Islet of Langerhans (tissue), 1 donor: ENCODE results near the gene ATG14.
"Not testable (repeated sequence)": the region's sequence is repeated elsewhere in the genome, so short reads cannot be mapped to it uniquely, and the experiment has no call there.

Experiments used
- FAIRE-seq: peaks from one replicate; lab custom pipeline; 2011; peaks lifted over from hg19 to GRCh38; lab: Jason Lieb, UNC

The ATG14 gene

GRCh38 chr14:55433880-55434804 is 22.5 kb upstream of the ATG14 start:
- no peak for FAIRE-seq

- no peak for FAIRE-seq
These were observed 21.0 kb upstream of the ATG14 start for GRCh38 chr14:55432628-55433027.

- peak; percentile 88 for FAIRE-seq
These were observed 18.5 kb upstream of the ATG14 start for GRCh38 chr14:55430024-55430690.

- no peak for FAIRE-seq
These were observed 15.8 kb upstream of the ATG14 start for GRCh38 chr14:55427439-55427838.

GRCh38 chr14:55426891-55427290 is 15.3 kb upstream of the ATG14 start:
- FAIRE-seq = no peak

- FAIRE-seq = no peak
These were observed 13.5 kb upstream of the ATG14 start for GRCh38 chr14:55425091-55425490.

- FAIRE-seq = no peak
These were observed 12.3 kb upstream of the ATG14 start for GRCh38 chr14:55423969-55424368.

- FAIRE-seq = not testable (repeated sequence)
These were observed 10.7 kb upstream of the ATG14 start for GRCh38 chr14:55422338-55422737.

- FAIRE-seq = no peak
These were observed 8.0 kb upstream of the ATG14 start for GRCh38 chr14:55419663-55420062.

- no peak for FAIRE-seq
These were observed 6.8 kb upstream of the ATG14 start for GRCh38 chr14:55418411-55418810.

GRCh38 chr14:55417955-55418354 is 6.3 kb upstream of the ATG14 start:
- no peak for FAIRE-seq

GRCh38 chr14:55416866-55417265 is 5.2 kb upstream of the ATG14 start:
- FAIRE-seq = no peak

- FAIRE-seq = no peak
These were observed 2.9 kb upstream of the ATG14 start for GRCh38 chr14:55414551-55414950.

GRCh38 chr14:55412676-55413075 is 1.0 kb upstream of the ATG14 start:
- FAIRE-seq = no peak

GRCh38 chr14:55410876-55411275 is 754 bp downstream of the ATG14 start:
- FAIRE-seq = no peak

GRCh38 chr14:55404173-55404854 is 7.3 kb downstream of the ATG14 start:
- peak; percentile 36 for FAIRE-seq

- no peak for FAIRE-seq
These were observed 9.9 kb downstream of the ATG14 start for GRCh38 chr14:55401751-55402150.

- no peak for FAIRE-seq
These were observed 11.8 kb downstream of the ATG14 start for GRCh38 chr14:55399852-55400251.

- no peak for FAIRE-seq
These were observed 12.4 kb downstream of the ATG14 start for GRCh38 chr14:55399183-55399582.

GRCh38 chr14:55398679-55399078 is 13.0 kb downstream of the ATG14 start:
- peak; percentile 93 for FAIRE-seq

GRCh38 chr14:55389330-55389729 is 22.3 kb downstream of the ATG14 start:
- FAIRE-seq = no peak

- no peak for FAIRE-seq
These were observed 23.5 kb downstream of the ATG14 start for GRCh38 chr14:55388160-55388559.

- FAIRE-seq = no peak
These were observed 24.5 kb downstream of the ATG14 start for GRCh38 chr14:55387121-55387520.
